Spleen (tissue), 11 donors: Measurements from ENCODE around the gene MYO3A. TPM values are rescaled to one million over a fixed set of nuclear protein-coding genes. Genes with fewer than 3 reads are reported as not detected.

ENCODE experiments used
- DNase-seq: peaks from one replicate; pipeline ENCODE4 v3.0.0-alpha.2; 2020
- H3K27ac ChIP-seq, 8 donors: fragments of 200-600 bp; sonication (generic) in 7 of 8; 1 replicate in 4 of 8; 2 replicates in 4 of 8; pipeline versions ENCODE4 v1.5.0 to v1.8.0; 2016 to 2021; ENCODE audit warnings: inconsistent platforms in 4 of 8, mild to moderate bottlenecking in 4 of 8, moderate library complexity in 1 of 8
- H3K27me3 ChIP-seq, 7 donors: fragments of 200-600 bp; sonication (generic) in 6 of 7; replicated peaks in 1 of 7; 1 replicate in 4 of 7; 2 replicates in 3 of 7; pipeline versions ENCODE4 v1.5.0 to v1.8.0; 2016 to 2021; ENCODE audit warnings: inconsistent platforms in 3 of 7, mild to moderate bottlenecking in 1 of 7
- H3K36me3 ChIP-seq, 6 donors: fragments of 200-600 bp; sonication (generic) in 5 of 6; 1 replicate in 4 of 6; 2 replicates in 2 of 6; pipeline versions ENCODE4 v1.5.0 to v1.8.0; 2016 to 2021; ENCODE audit warnings: inconsistent platforms in 2 of 6
- H3K4me1 ChIP-seq, 6 donors: fragments of 200-600 bp; sonication (generic) in 5 of 6; 1 replicate in 3 of 6; 2 replicates in 3 of 6; pipeline versions ENCODE4 v1.5.0 to v1.8.0; 2016 to 2021; ENCODE audit warnings: inconsistent platforms in 3 of 6
- H3K4me3 ChIP-seq, 8 donors: fragments of 200-600 bp; sonication (generic) in 7 of 8; 1 replicate in 4 of 8; 2 replicates in 4 of 8; pipeline versions ENCODE4 v1.5.0 to v1.8.0; 2016 to 2021; ENCODE audit warnings: inconsistent platforms in 4 of 8, mild to moderate bottlenecking in 4 of 8, moderate library complexity in 2 of 8
- H3K9me3 ChIP-seq, 8 donors: fragments of 200-600 bp; sonication (generic) in 7 of 8; 1 replicate in 4 of 8; 2 replicates in 4 of 8; pipeline versions ENCODE4 v1.5.0 to v1.8.0; 2016 to 2021; ENCODE audit warnings: inconsistent platforms in 4 of 8
- CTCF ChIP-seq, 11 experiments: fragments of 200-600 bp in 7 of 11; fragments of 450-650 bp in 4 of 11; sonication (generic) in 4 of 11; IDR thresholded peaks in 8 of 11; conservative IDR thresholded peaks in 3 of 11; 1 replicate in 7 of 11; 2 replicates in 4 of 11; pipeline versions ENCODE4 v1.4.0 to v1.8.0; 2016 to 2021; ENCODE audit warnings: antibody characterized with exemption in 11 of 11, inconsistent platforms in 4 of 11, mild to moderate bottlenecking in 1 of 11
- POLR2A ChIP-seq, 3 donors: fragments of 450-650 bp; IDR thresholded peaks; one replicate each; pipeline ENCODE4 v1.5.1; 2017; ENCODE audit warnings: antibody characterized with exemption in 3 of 3, mild to moderate bottlenecking in 1 of 3
- POLR2AphosphoS5 ChIP-seq, 3 donors: sonication (generic); formaldehyde crosslinking; IDR thresholded peaks; one replicate each; pipeline ENCODE4 v1.5.1; 2017; ENCODE audit warnings: antibody characterized with exemption in 3 of 3
- WGBS, 5 donors: extraction: QIAGEN DNeasy Blood & Tissue Kit in 3 of 5; methylation state at CpG; one replicate each; pipeline versions ENCODE4 v1.1.5 to v1.1.7; 2013 to 2018; 5-methylcytosine and 5-hydroxymethylcytosine counted together
- intact Hi-C: fragments of 100-400 bp; cut with DNase I; formaldehyde crosslinking; loops from one replicate; pipeline ENCODE4 v1.15.0; 2023; ENCODE audit warnings: low total_unique reads
- polyA plus RNA-seq, 3 donors: library from polyadenylated mRNA; stranded (reverse); fragments of 200-250 nt; gene quantifications; one replicate each; pipeline ENCODE4 v1.2.1, GENCODE V29; 2013
- total RNA-seq, 7 donors: library from RNA; depleted of rRNA in 3 of 7; stranded (reverse); fragments of >200 nt in 3 of 7; fragmentation: NEBNext Ultra II Directional in 4 of 7; extraction: Animal tissue kit (Norgen Biotek cat#: 25700) in 4 of 7; gene quantifications; one replicate each; pipeline versions ENCODE4 v1.1.0 to v1.2.1, GENCODE V29; 2016 to 2021
- donor health status: healthy with polysubstance abuse.
- donor health status: DM: no; HTN: no; CAD: no; lungs with moderate emphysema.
- donor health status: DM: no; HTN: no; CAD: no.
- donor health status: Bipolar disorder and iron deficiency.
- donor health status: healthy.
- donor health status: DM: no; HTN: no; CAD: no.
- donor health status: DM: yes; HTN: yes; CAD: no.

The MYO3A gene
- total and polyA plus RNA-seq, 10 donors, result 0.09 to 1.3 (median 0.34) TPM; not detected in 1

GRCh38 chr10:26194275-26194674 is 260.2 kb downstream of the MYO3A start:
- DNase-seq, result no peak
- Histone ChIP-seq H3K27me3 (peaks cover 0 to 19% (median 0%) of the 10 kb centered on the region in 7 donors), H3K4me1 (no peaks in the 10 kb centered on the region), H3K36me3 (no peaks in the 10 kb centered on the region), H3K4me3 (no peak overlapping the region), H3K9me3 (peaks cover 0 to 3% (median 0%) of the 10 kb centered on the region in 8 donors), H3K27ac (no peak overlapping the region)
- intact Hi-C loops, result no loop called here
- 64 to 84% (median 69%) methylated on average over 5 of the region's 5 CpGs for WGBS, 5 donors
- no peak for TF ChIP-seq POLR2AphosphoS5 (IDR thresholded peaks at IDR 0.05)
- no peak for TF ChIP-seq POLR2A (IDR thresholded peaks at IDR 0.05)
- no peak for TF ChIP-seq CTCF (IDR thresholded peaks at IDR 0.05 in 8 of 11, conservative IDR thresholded peaks at IDR 0.05 in 3 of 11)

GRCh38 chr10:26197248-26197647 is 263.2 kb downstream of the MYO3A start:
- no peak overlapping the region for H3K4me3 ChIP-seq
- TF ChIP-seq POLR2A (IDR thresholded peaks at IDR 0.05) (no peak), POLR2AphosphoS5 (IDR thresholded peaks at IDR 0.05) (no peak), CTCF (IDR thresholded peaks at IDR 0.05 in 8 of 11, conservative IDR thresholded peaks at IDR 0.05 in 3 of 11) (no peak)
- H3K36me3 ChIP-seq, result no peaks in the 10 kb centered on the region
- intact Hi-C loops, result no loop called here
- H3K4me1 ChIP-seq, result no peaks in the 10 kb centered on the region
- peaks cover 0 to 5% (median 0%) of the 10 kb centered on the region in 7 donors for H3K27me3 ChIP-seq
- no peak overlapping the region for H3K27ac ChIP-seq
- peaks cover 0 to 3% (median 0%) of the 10 kb centered on the region in 8 donors for H3K9me3 ChIP-seq
- no peak for DNase-seq
- WGBS, 5 donors, result 86 to 100% (median 90%) methylated on average over 2 of the region's 2 CpGs

- H3K27me3 ChIP-seq, result peaks cover 0 to 5% (median 0%) of the 10 kb centered on the region in 7 donors
- H3K36me3 ChIP-seq, result no peaks in the 10 kb centered on the region
- intact Hi-C loops, result no loop called here
- DNase-seq, result no peak
- WGBS, 5 donors, result 86 to 93% (median 90%) methylated on average over 9 of the region's 9 CpGs
- no peak overlapping the region for H3K27ac ChIP-seq
- H3K9me3 ChIP-seq, result peaks cover 0 to 3% (median 0%) of the 10 kb centered on the region in 8 donors
- H3K4me3 ChIP-seq, result no peak overlapping the region
- no peak for TF ChIP-seq CTCF (IDR thresholded peaks at IDR 0.05 in 8 of 11, conservative IDR thresholded peaks at IDR 0.05 in 3 of 11)
- TF ChIP-seq POLR2AphosphoS5 (IDR thresholded peaks at IDR 0.05), result no peak
- no peak for TF ChIP-seq POLR2A (IDR thresholded peaks at IDR 0.05)
- no peaks in the 10 kb centered on the region for H3K4me1 ChIP-seq
Observed at GRCh38 chr10:26198119-26198518, 264.1 kb downstream of the MYO3A start.

GRCh38 chr10:26199841-26200240 is 265.8 kb downstream of the MYO3A start:
- no peak overlapping the region for H3K4me3 ChIP-seq
- no peak overlapping the region for H3K27ac ChIP-seq
- H3K9me3 ChIP-seq, result peaks cover 0 to 3% (median 0%) of the 10 kb centered on the region in 8 donors
- no peaks in the 10 kb centered on the region for H3K4me1 ChIP-seq
- TF ChIP-seq POLR2A (IDR thresholded peaks at IDR 0.05) (no peak), CTCF (IDR thresholded peaks at IDR 0.05 in 8 of 11, conservative IDR thresholded peaks at IDR 0.05 in 3 of 11) (no peak), POLR2AphosphoS5 (IDR thresholded peaks at IDR 0.05) (no peak)
- 40 to 49% (median 48%) methylated on average over 4 of the region's 4 CpGs for WGBS, 5 donors
- no peaks in the 10 kb centered on the region for H3K36me3 ChIP-seq
- no peak for DNase-seq
- intact Hi-C loops, result no loop called here
- peaks cover 0 to 5% (median 0%) of the 10 kb centered on the region in 7 donors for H3K27me3 ChIP-seq
